Endodermal cell (in vitro differentiated cells): ENCODE results near the gene PADI3. TPM values are rescaled to one million over a fixed set of nuclear protein-coding genes. Genes with fewer than 3 reads are reported as not detected.

Experiments
- DNase-seq: peaks from one replicate; pipeline ENCODE4 v3.0.0-alpha.2; 2017
- H3K27ac ChIP-seq: 2 replicates; pipeline ENCODE4 v1.5.1; 2013; ENCODE audit warnings: mild to moderate bottlenecking, low read depth, low read length, moderate library complexity
- H3K27me3 ChIP-seq: 2 replicates; pipeline ENCODE4 v1.6.1; 2013; ENCODE audit warnings: mild to moderate bottlenecking, low read length, moderate library complexity; ENCODE audit not compliant: insufficient read depth, control insufficient read depth, poor library complexity, severe bottlenecking
- H3K36me3 ChIP-seq: 2 replicates; pipeline ENCODE4 v1.7.0; 2013; ENCODE audit warnings: mild to moderate bottlenecking, low read length, moderate library complexity; ENCODE audit not compliant: control insufficient read depth, insufficient read depth
- H3K4me1 ChIP-seq: one replicate; pipeline ENCODE4 v1.7.0; 2013; ENCODE audit warnings: low read length; ENCODE audit not compliant: control insufficient read depth, insufficient read depth
- H3K4me3 ChIP-seq: 2 replicates; pipeline ENCODE4 v1.5.1; 2013; ENCODE audit warnings: mild to moderate bottlenecking, low read length, moderate library complexity
- H3K9ac ChIP-seq: 2 replicates; pipeline ENCODE4 v1.6.1; 2013; ENCODE audit warnings: mild to moderate bottlenecking, low read length, moderate library complexity; ENCODE audit not compliant: poor library complexity, severe bottlenecking; ENCODE audit errors: extremely low read depth
- H3K9me3 ChIP-seq: 2 replicates; pipeline ENCODE4 v1.6.1; 2013; ENCODE audit warnings: mild to moderate bottlenecking, low read length, moderate library complexity; ENCODE audit not compliant: control insufficient read depth
- H3K27ac Mint-ChIP-seq: 2 replicates; pipeline ENCODE4 v1.8.0; 2020; ENCODE audit warnings: mixed read lengths
- H3K27me3 Mint-ChIP-seq: 2 replicates; pipeline ENCODE4 v1.8.0; 2021; ENCODE audit warnings: mild to moderate bottlenecking, mixed read lengths; ENCODE audit not compliant: insufficient read depth
- H3K36me3 Mint-ChIP-seq: 2 replicates; pipeline ENCODE4 v1.8.0; 2020; ENCODE audit warnings: low read depth, mixed read lengths
- H3K4me1 Mint-ChIP-seq: 2 replicates; pipeline ENCODE4 v1.8.0; 2020; ENCODE audit warnings: mixed read lengths
- H3K4me3 Mint-ChIP-seq: 2 replicates; pipeline ENCODE4 v1.8.0; 2020; ENCODE audit warnings: mild to moderate bottlenecking, moderate library complexity, mixed read lengths
- H3K9me3 Mint-ChIP-seq: 2 replicates; pipeline ENCODE4 v1.8.0; 2020; ENCODE audit warnings: mild to moderate bottlenecking, mixed read lengths
- WGBS, 2 experiments: methylation state at CpG; one replicate each; pipeline versions ENCODE4 v1.1.5 to v1.1.7; 2013; ENCODE audit warnings: missing lambda C conversion rate in 2 of 2, mixed read lengths in 1 of 2; ENCODE audit not compliant: insufficient coverage in 1 of 2, insufficient read length in 1 of 2; 5-methylcytosine and 5-hydroxymethylcytosine counted together
- total RNA-seq, 2 donors: library from RNA; stranded (reverse); fragmentation: NEBNext Ultra II Directional in 1 of 2; extraction: Animal tissue kit (Norgen Biotek cat#: 25700) in 1 of 2; gene quantifications; 2 replicates in 1 of 2; 3 replicates in 1 of 2; pipeline ENCODE4 v1.2.1, GENCODE V29; 2021
- TF ChIP-seq, protein P1 (sequence below): fragments of 200-600 bp; sonication (generic); conservative IDR thresholded peaks from 2 replicates; pipeline ENCODE4 v1.5.0; 2021; ENCODE audit warnings: antibody characterized with exemption, mild to moderate bottlenecking

Gene PADI3
- total RNA-seq, 2 donors from 2014 or later: 0.29 to 0.33 TPM

DNA sequence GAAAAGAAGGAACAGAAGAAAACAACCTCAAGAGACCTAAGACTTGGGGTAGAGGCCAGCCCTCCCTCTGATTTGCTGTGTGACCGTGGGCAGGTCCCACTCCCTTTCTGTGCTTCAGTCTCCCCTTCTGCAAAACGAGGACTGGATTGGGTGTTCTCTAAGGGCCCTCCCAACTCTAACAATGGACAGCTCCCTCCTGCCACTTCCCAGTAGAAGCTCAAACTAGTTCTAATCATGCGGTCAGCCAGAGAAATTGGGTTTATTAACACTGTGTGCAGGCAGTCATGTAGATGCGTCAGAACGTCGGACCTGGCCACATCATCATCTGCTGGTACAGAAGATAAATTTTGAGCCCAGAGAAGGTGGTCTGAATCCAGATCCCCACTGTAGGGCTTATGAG, 57.5 kb downstream of the PADI3 start:
- Histone ChIP-seq H3K36me3 (no peaks in the 10 kb centered on the region), H3K9me3 (peaks cover 15% of the 10 kb centered on the region), H3K27me3 (no peaks in the 10 kb centered on the region), H3K9ac (no peak overlapping the region), H3K27ac (no peak overlapping the region), H3K4me3 (no peak overlapping the region), H3K4me1 (no peaks in the 10 kb centered on the region)
- Mint-ChIP-seq H3K4me1 (peaks cover 16% of the 10 kb centered on the region), H3K27me3 (no peaks in the 10 kb centered on the region), H3K27ac (no peak overlapping the region), H3K9me3 (peaks cover 20% of the 10 kb centered on the region), H3K4me3 (no peak overlapping the region), H3K36me3 (peaks cover 3% of the 10 kb centered on the region)
- WGBS, 2 experiments: 72 to 87% methylated on average over 2 to 6 of the region's 6 CpGs
- TF ChIP-seq, protein P1, sequence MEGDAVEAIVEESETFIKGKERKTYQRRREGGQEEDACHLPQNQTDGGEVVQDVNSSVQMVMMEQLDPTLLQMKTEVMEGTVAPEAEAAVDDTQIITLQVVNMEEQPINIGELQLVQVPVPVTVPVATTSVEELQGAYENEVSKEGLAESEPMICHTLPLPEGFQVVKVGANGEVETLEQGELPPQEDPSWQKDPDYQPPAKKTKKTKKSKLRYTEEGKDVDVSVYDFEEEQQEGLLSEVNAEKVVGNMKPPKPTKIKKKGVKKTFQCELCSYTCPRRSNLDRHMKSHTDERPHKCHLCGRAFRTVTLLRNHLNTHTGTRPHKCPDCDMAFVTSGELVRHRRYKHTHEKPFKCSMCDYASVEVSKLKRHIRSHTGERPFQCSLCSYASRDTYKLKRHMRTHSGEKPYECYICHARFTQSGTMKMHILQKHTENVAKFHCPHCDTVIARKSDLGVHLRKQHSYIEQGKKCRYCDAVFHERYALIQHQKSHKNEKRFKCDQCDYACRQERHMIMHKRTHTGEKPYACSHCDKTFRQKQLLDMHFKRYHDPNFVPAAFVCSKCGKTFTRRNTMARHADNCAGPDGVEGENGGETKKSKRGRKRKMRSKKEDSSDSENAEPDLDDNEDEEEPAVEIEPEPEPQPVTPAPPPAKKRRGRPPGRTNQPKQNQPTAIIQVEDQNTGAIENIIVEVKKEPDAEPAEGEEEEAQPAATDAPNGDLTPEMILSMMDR: no peak
- DNase-seq: no peak

DNA sequence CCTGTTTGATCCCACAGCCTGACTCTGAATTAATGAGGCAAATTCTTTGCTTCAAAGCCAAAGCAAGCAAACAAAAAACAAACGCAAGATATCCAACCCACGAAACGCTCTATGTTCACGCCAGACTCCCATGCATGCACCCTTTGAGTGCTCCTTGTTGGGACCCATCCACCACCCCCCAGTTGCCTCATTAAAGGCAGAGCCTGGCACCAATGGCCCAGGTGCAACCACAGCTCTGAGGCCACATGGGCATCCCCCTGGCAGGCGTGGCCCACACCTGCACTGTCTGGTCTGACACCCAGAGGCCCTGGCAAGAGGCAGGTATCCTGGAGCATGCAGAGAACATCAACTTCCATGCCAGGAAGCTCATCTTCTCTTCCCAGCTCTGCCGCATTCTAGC, 58.0 kb downstream of the PADI3 start:
- Histone ChIP-seq H3K36me3 (no peaks in the 10 kb centered on the region), H3K4me3 (no peak overlapping the region), H3K9me3 (peaks cover 10% of the 10 kb centered on the region), H3K9ac (no peak overlapping the region), H3K27me3 (no peaks in the 10 kb centered on the region), H3K4me1 (no peaks in the 10 kb centered on the region), H3K27ac (no peak overlapping the region)
- WGBS, 2 experiments: 66 to 71% methylated on average over 4 to 6 of the region's 6 CpGs
- Mint-ChIP-seq H3K36me3 (no peaks in the 10 kb centered on the region), H3K27me3 (no peaks in the 10 kb centered on the region), H3K4me3 (no peak overlapping the region), H3K4me1 (peaks cover 16% of the 10 kb centered on the region), H3K27ac (no peak overlapping the region), H3K9me3 (peaks cover 15% of the 10 kb centered on the region)
- DNase-seq: no peak
- TF ChIP-seq, protein P1: no peak

DNA sequence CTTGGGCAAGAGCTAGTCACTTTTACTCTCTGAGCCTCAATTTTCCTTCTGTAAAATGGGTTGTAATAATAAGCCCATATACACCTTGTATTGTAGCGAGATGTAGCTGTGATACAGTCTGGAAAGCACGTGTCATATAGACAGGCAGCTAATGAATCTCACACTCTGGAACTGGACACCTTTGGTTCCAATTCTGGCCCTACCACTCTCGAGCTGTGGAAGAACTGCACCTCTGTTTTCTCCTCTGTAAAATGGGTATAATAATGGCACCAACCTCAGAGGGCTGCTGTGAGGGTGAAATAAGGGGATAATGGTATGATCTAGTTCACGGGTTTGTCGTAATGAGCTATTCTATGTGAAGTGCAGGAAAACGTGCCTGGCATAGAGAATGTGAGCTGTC, 58.4 kb downstream of the PADI3 start:
- Histone ChIP-seq H3K27me3 (no peaks in the 10 kb centered on the region), H3K9me3 (peaks cover 6% of the 10 kb centered on the region), H3K27ac (no peak overlapping the region), H3K4me3 (no peak overlapping the region), H3K4me1 (no peaks in the 10 kb centered on the region), H3K36me3 (no peaks in the 10 kb centered on the region), H3K9ac (no peak overlapping the region)
- Mint-ChIP-seq H3K9me3 (peaks cover 11% of the 10 kb centered on the region), H3K27me3 (no peaks in the 10 kb centered on the region), H3K36me3 (no peaks in the 10 kb centered on the region), H3K4me1 (peaks cover 16% of the 10 kb centered on the region), H3K4me3 (no peak overlapping the region), H3K27ac (no peak overlapping the region)
- WGBS, 2 experiments: 91 to 94% methylated on average over 6 of the region's 6 CpGs
- DNase-seq: no peak
- TF ChIP-seq, protein P1: no peak
